Measurements from ENCODE around the gene CLTCL1.

The CLTCL1 gene

DNA sequence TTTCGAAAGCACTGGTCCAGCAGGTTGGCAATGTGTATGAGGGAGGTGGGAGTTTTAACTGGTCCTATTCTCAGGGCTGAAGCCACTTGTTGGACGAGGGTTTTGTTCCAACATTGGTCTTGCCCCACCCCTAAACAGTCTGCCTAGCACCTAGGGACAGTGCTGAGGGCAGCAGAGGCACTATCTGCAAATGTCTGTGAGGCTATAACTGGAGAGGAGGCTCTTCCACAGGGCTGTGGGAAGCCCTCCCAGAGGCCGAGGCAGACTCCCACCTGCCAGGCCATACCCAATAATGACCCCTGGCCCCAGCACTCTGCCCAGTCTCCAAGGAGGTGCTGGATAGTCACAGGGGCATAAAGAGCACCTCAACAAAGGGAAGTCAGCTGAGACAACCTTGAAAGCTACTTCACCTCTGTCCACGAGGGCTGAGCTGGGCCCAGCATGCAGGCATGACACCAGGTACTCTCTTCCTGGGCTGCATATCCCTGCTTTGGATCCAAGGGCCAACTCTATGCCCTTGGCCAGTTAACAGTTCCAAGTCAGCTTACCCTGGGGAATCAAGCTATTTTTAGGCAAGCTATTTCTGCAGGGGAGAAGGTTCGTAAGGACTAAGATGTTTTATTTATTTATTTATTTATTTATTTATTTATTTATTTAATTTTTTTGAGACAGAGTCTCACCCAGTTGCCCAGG is 72.8 kb downstream of the CLTCL1 start:
- TF ChIP-seq GATA3 (IDR thresholded peaks at IDR 0.05; ENCODE audit: low read depth, low read length), result no peak
- no peak for TF ChIP-seq GATA2 (IDR thresholded peaks at IDR 0.05; ENCODE audit: low read depth, low read length)

DNA sequence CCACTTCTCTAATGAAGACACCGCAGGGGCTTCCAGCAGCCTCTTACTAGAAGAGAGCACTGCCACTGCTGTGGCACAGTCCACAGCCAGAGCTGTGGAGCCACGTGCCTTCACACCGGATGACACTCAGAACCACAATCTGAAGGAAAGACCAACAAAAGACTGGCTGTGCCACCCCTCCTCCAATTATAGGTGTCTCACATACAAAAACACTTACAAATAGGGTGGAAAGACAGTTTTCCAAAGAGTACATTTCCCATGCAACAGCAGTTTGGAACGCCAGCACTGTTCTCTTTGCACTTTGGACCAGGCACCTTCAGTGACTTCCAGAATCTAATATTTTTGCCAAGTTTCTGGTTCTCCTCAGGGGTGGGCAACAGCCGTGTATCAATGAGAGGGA is 74.9 kb downstream of the CLTCL1 start:
- TF ChIP-seq GATA2 (IDR thresholded peaks at IDR 0.05; ENCODE audit: low read depth, low read length) (no peak), GATA3 (IDR thresholded peaks at IDR 0.05; ENCODE audit: low read depth, low read length) (no peak)

DNA sequence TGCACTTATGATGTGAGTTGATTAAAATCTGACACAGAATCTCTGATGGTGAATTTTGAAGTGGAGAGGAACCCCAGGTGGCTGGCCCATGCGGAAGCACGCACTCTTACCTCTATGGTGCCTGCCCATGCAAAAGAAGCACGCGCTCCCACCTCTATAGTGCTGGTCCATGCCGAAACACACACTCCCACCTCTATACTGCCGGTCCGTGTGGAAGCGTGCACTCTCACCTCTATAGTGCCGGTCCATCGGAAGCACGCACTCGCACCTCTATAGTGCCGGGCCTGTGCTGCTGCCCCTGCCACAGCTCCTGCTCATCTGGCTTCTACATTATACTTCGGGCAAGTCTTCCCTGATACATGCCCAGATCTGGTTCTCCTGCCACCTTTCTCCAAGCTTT is 76.2 kb downstream of the CLTCL1 start:
- TF ChIP-seq GATA2 (IDR thresholded peaks at IDR 0.05; ENCODE audit: low read depth, low read length) (no peak), GATA3 (IDR thresholded peaks at IDR 0.05; ENCODE audit: low read depth, low read length) (no peak)

DNA sequence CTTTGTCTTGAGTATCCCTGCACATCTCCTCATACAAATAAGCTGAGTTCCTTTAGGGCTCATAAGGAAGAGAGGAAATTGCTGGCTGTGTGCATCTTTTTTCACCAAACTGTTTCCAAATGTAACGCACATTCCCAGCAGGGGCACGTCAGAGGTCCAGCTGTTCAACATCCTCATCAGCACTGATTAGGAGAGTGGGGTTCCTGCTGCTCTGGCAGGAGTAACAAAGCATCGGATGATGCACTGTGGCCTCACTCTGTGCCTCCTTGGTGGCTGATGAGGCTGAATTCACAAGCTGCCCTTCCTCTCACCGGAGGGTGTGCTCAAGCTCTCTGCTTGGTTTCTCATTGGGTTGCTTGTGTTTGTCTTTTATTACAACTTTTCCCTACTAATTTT is 77.4 kb downstream of the CLTCL1 start:
- no peak for TF ChIP-seq GATA3 (IDR thresholded peaks at IDR 0.05; ENCODE audit: low read depth, low read length)
- TF ChIP-seq GATA2 (IDR thresholded peaks at IDR 0.05; ENCODE audit: low read depth, low read length), result no peak

GRCh38 chr22:19213442-19214077 is 78.0 kb downstream of the CLTCL1 start:
- no peak for TF ChIP-seq GATA3 (IDR thresholded peaks at IDR 0.05; ENCODE audit: low read depth, low read length)
- TF ChIP-seq GATA2 (IDR thresholded peaks at IDR 0.05; ENCODE audit: low read depth, low read length), result no peak

DNA sequence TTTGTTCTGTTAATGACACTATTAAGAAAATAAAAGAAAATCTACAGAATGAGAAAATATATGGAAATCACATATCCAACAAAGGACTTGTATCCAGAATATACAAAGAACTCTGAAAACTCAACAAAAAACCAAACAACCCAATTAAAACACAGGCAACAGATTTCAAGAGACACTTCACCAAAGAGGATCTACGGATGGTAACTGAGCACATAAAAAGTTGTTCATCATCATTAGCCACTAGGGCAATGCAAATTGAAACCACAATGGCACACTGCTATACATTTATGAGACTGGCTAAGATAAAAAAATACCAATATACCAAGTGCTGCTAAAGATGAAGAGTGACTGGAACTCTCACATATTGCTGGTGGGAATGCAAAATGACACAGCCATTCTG is 78.5 kb downstream of the CLTCL1 start:
- TF ChIP-seq GATA2 (IDR thresholded peaks at IDR 0.05; ENCODE audit: low read depth, low read length) (no peak), GATA3 (IDR thresholded peaks at IDR 0.05; ENCODE audit: low read depth, low read length) (no peak)

DNA sequence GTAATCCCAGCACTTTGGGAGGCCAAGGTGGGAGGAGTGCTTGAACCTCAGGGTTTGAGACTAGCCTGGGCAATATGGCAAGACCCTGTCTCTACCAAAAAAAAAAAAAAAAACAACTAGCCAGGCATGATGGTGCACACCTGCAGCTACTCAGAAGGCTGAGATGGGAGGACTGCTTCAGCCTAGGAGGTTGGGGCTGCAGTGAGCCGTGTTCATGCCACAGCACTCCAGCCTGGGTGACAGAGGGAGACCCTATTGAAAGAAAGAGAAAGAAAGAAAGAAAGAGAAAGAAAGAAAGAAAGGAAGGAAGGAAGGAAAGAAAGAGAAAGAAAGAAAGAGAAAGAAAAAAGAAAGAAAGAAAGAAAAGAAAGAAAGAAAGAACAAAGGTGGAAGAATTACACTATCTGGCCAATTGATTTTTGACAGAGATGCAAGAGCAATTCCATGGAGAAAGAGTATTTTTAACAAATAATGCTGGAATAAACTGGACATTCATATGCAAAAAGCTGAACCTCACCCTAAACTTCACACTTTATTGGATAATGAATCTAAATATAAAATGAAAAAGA is 79.1 kb downstream of the CLTCL1 start:
- TF ChIP-seq GATA3 (IDR thresholded peaks at IDR 0.05; ENCODE audit: low read depth, low read length), result no peak
- TF ChIP-seq GATA2 (IDR thresholded peaks at IDR 0.05; ENCODE audit: low read depth, low read length), result no peak

DNA sequence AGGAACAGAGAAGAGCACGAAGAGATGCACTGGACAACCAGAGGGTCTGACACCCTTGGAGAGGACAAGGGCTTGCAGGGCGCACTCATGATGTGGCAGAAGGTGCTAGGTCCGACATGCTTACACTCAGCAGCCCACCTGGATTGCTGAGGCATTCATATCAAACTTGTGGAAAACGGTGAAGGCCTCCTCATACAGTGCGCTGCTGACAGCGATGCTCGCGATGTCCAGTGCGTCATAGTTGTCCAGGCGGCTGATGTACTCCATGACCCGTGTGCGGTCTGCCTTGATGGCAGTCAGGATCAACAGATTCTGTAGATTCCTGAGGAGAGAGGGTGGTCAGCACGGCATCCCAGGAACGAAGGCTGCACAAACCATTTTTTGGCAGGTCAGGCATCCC is 81.3 kb downstream of the CLTCL1 start:
- TF ChIP-seq GATA2 (IDR thresholded peaks at IDR 0.05; ENCODE audit: low read depth, low read length), result no peak
- no peak for TF ChIP-seq GATA3 (IDR thresholded peaks at IDR 0.05; ENCODE audit: low read depth, low read length)

DNA sequence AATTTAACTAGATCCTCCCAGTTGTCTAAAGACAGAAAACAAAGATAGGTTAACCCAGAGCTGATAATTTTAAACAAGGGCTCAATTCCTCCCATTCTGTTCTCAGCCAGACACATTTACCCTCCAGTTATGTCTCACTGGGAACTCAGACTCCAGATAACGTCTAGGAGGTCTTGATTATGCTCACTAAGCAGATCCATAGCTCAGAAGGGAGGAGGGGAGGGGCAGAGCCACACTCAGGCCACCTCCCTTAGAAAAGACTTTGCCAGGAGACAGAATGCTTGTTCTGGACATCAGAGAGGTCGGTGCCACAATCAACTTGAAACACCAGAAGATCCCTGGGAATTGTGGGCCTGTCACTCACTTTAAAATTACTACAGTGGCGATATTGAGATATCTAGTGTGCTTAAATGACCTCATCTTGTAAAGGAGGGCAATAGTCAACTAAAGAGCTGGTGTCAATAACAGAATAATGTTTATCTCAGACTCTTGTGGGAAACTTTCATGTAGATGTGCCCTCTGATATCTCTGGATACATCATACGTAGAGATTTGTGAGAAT is 83.2 kb downstream of the CLTCL1 start:
- TF ChIP-seq GATA2 (IDR thresholded peaks at IDR 0.05; ENCODE audit: low read depth, low read length) (no peak), GATA3 (IDR thresholded peaks at IDR 0.05; ENCODE audit: low read depth, low read length) (no peak)

DNA sequence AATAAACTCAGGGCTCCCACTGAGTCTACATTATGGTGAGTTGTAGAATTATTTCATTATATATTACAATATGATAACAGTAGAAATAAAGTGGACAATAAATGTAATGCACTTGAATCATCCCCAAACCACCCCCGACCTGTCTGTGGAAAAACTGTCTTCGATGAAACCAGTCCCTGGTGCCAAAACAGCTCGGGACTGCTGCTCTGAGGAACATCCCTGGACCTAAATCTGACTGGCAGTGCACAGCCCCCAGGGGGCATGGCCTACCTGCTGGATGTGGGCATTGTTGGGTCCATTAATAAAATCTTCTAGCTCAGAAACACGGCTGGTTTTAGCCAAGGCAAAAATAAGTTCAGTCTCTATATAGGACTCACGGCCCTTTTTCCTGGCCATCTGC is 83.6 kb downstream of the CLTCL1 start:
- TF ChIP-seq GATA3 (IDR thresholded peaks at IDR 0.05; ENCODE audit: low read depth, low read length), result no peak
- TF ChIP-seq GATA2 (IDR thresholded peaks at IDR 0.05; ENCODE audit: low read depth, low read length), result no peak

DNA sequence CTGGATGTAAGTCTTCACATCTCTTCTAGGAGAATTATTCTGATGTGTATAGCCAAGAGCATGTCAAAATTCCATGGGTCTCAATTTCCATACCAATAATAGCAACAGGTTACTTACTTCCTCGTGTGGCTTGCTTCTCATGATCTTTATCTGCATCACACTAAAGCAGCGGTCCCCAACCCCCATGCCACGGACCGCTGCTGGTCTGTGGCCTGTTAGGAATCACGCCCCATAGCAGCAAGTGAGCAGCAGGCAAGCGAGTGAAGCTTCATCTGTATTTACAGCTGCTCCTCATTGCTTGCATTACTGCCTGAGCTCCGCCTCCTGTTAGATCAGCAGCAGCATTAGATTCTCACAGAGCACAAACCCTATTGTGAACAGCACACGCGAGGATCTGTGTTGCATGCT is 84.1 kb downstream of the CLTCL1 start:
- TF ChIP-seq GATA2 (IDR thresholded peaks at IDR 0.05; ENCODE audit: low read depth, low read length) (peak; percentile 33; the same call in 1 of the 2 replicates), GATA3 (IDR thresholded peaks at IDR 0.05; ENCODE audit: low read depth, low read length) (no peak)

DNA sequence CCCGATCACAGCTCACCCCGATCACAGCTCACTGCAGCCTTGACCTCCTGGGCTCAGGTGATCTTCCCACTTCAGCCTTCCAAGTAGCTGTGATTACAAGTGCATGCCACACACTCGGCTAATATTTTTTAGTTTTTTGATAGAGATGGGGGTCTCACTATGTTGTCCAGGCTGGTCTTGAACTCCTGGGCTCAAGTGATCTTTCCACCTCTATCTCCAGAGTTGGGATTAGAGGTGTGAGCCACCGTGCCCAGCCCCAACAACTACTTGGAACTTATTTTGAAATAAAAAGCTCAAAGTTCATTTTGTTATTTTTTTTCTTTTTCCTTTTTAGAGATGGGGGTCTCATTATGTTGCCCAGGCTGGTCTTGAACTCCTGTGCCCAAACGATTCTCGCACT is 85.2 kb downstream of the CLTCL1 start:
- TF ChIP-seq GATA2 (IDR thresholded peaks at IDR 0.05; ENCODE audit: low read depth, low read length) (no peak), GATA3 (IDR thresholded peaks at IDR 0.05; ENCODE audit: low read depth, low read length) (no peak)

DNA sequence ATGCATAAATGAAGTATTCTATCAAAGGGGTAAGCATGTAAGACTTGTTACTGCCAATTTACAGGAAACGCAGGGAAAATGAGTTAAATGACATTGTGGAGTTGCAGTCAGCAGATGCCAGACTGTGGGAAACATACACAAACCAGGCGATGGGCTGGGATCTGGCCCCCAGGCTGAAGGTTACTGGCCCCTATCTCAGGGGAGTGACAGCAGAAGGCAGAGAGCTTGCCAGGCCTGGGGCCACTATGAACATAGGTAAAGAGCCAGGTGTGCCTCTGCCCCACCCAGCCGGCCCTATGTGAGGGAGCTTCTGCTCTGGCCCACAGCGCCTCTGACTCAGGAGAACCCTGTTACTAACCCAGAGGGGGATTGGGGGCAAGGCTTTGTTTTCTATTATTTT is 86.9 kb downstream of the CLTCL1 start:
- TF ChIP-seq GATA2 (IDR thresholded peaks at IDR 0.05; ENCODE audit: low read depth, low read length) (no peak), GATA3 (IDR thresholded peaks at IDR 0.05; ENCODE audit: low read depth, low read length) (no peak)

DNA sequence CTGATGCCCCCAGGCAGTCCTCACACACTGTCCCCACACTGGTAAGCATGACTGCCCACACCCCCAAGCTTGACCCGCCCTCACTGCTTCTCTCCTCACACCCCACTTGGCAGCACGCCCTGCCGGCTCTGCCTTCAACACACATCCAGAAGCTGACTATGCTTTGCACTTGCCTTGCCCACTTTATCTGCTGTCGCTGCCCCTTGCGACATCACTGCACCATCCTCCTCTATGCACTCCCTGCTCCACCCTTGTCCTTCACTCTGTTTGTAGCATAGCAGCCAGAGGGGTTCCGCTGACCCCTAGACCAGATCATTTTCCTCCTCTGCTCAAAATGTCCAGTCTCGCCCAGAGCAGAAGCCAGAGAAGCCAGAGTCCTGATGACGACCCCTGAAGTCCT is 87.7 kb downstream of the CLTCL1 start:
- TF ChIP-seq GATA2 (IDR thresholded peaks at IDR 0.05; ENCODE audit: low read depth, low read length), result no peak
- TF ChIP-seq GATA3 (IDR thresholded peaks at IDR 0.05; ENCODE audit: low read depth, low read length), result no peak

Measured in SH-SY5Y (cell line).